Fibroblast of lung (primary cell): ENCODE results near the gene AMACR. TPM values are rescaled to one million over a fixed set of nuclear protein-coding genes. Genes with fewer than 3 reads are reported as not detected.

ENCODE experiments used
- DNase-seq, 2 donors: peaks; one replicate each; pipeline versions ENCODE4 v3.0.0 to v3.0.0-alpha.2; 2010; ENCODE audit warnings: low read depth in 2 of 2
- H2AFZ ChIP-seq: 2 replicates; pipeline ENCODE4 v1.5.1; 2012; ENCODE audit warnings: low read length, control low read depth, inconsistent platforms
- H3K27ac ChIP-seq: 2 replicates; pipeline ENCODE4 v1.5.1; 2011; ENCODE audit warnings: low read length, control low read depth; ENCODE audit not compliant: insufficient read depth
- H3K27me3 ChIP-seq: 2 replicates; pipeline ENCODE4 v1.5.1; 2011; ENCODE audit warnings: mild to moderate bottlenecking, low read length; ENCODE audit not compliant: control insufficient read depth, insufficient read depth
- H3K36me3 ChIP-seq: 2 replicates; pipeline ENCODE4 v1.5.1; 2011; ENCODE audit warnings: low read length; ENCODE audit not compliant: control insufficient read depth, insufficient read depth
- H3K4me1 ChIP-seq: 2 replicates; pipeline ENCODE4 v1.5.1; 2011; ENCODE audit warnings: low read length; ENCODE audit not compliant: control insufficient read depth, insufficient read depth; ENCODE audit errors: extremely low read depth
- H3K4me2 ChIP-seq: 2 replicates; pipeline ENCODE4 v1.5.1; 2011; ENCODE audit warnings: low read length, control low read depth; ENCODE audit not compliant: insufficient read depth; ENCODE audit errors: extremely low read depth
- H3K4me3 ChIP-seq, 4 experiments: fragments of 200-600 bp in 1 of 4; sonication (generic) in 1 of 4; replicated peaks in 1 of 4; 2 replicates each; pipeline ENCODE4 v1.5.1; 2011 to 2016; ENCODE audit warnings: low read length in 4 of 4, low read depth in 3 of 4, mild to moderate bottlenecking in 3 of 4, control low read depth in 2 of 4, inconsistent platforms in 1 of 4, mixed read lengths in 1 of 4; ENCODE audit not compliant: insufficient read depth in 1 of 4; ENCODE audit errors: control extremely low read depth in 1 of 4
- H3K79me2 ChIP-seq: 2 replicates; pipeline ENCODE4 v1.5.1; 2012; ENCODE audit warnings: mild to moderate bottlenecking, low read length, inconsistent platforms; ENCODE audit not compliant: control insufficient read depth, insufficient read depth
- H3K9ac ChIP-seq: 2 replicates; pipeline ENCODE4 v1.5.1; 2011; ENCODE audit warnings: mild to moderate bottlenecking, low read length, control low read depth; ENCODE audit not compliant: insufficient read depth
- H3K9me3 ChIP-seq: 2 replicates; pipeline ENCODE4 v1.5.1; 2012; ENCODE audit warnings: low read depth, low read length; ENCODE audit not compliant: control insufficient read depth, insufficient read depth
- H4K20me1 ChIP-seq: 2 replicates; pipeline ENCODE4 v1.5.1; 2011; ENCODE audit warnings: low read length; ENCODE audit not compliant: control insufficient read depth, insufficient read depth; ENCODE audit errors: extremely low read depth
- EZH2 ChIP-seq: IDR thresholded peaks from 2 replicates; pipeline ENCODE4 v1.5.1; 2012; ENCODE audit warnings: low read length, control low read depth, mild to moderate bottlenecking; ENCODE audit errors: missing control alignments
- polyA plus RNA-seq, 2 donors: library from polyadenylated mRNA; depleted of rRNA in 1 of 2; stranded (reverse) in 1 of 2; unstranded in 1 of 2; fragments of >200 nt; gene quantifications; 2 replicates each; pipeline ENCODE4 v1.2.1, GENCODE V29; 2011 to 2012; ENCODE audit warnings: missing spikeins in 1 of 2
- total RNA-seq: library from RNA; depleted of rRNA; stranded (reverse); fragments of >200 nt; gene quantifications from 2 replicates; pipeline ENCODE4 v1.2.1, GENCODE V29; 2014
- TF ChIP-seq, protein P1 (sequence below), 2 donors: IDR thresholded peaks in 1 of 2; conservative IDR thresholded peaks in 1 of 2; 1 replicate in 1 of 2; 2 replicates in 1 of 2; pipeline ENCODE4 v1.5.1; 2011 to 2012; ENCODE audit warnings: low read length in 2 of 2, control low read depth in 1 of 2, inconsistent platforms in 1 of 2, low read depth in 1 of 2, mild to moderate bottlenecking in 1 of 2

Gene AMACR
- total and polyA plus RNA-seq, 2 donors (not counting 1 experiment from before 2014, with no cell fraction given): 7.6 to 14.2 TPM

DNA sequence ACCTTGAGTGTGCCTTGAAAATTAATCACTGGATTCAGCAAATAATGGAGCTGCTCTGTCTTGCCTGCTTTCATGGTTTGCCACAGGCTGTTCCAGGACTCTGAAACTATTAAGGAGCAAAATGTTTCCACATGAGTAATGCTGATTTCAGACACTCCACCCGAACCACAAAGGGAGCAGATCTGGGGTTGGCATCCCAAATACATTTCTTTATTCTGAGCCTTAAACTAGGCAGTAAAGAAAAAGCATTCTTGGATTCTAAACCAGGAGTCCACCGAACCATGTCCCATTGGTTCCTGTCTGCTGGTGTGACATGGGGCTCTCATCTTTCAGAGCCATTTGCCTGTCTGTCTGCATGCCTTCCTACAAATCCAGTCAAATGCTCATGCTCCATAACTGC is 45.3 kb upstream of the AMACR start:
- Histone ChIP-seq H4K20me1 (no peaks in the 10 kb centered on the region), H3K27me3 (no peaks in the 10 kb centered on the region), H3K36me3 (no peaks in the 10 kb centered on the region), H3K4me1 (peaks cover 8% of the 10 kb centered on the region), H3K9me3 (no peaks in the 10 kb centered on the region), H3K4me3 (no peak overlapping the region), H3K9ac (no peak overlapping the region), H3K79me2 (no peaks in the 10 kb centered on the region), H3K27ac (no peak overlapping the region), H3K4me2 (no peak overlapping the region), H2AFZ (no peak overlapping the region)
- DNase-seq: peak; percentile 72 to 96
- no peak for TF ChIP-seq EZH2
- TF ChIP-seq, protein P1, sequence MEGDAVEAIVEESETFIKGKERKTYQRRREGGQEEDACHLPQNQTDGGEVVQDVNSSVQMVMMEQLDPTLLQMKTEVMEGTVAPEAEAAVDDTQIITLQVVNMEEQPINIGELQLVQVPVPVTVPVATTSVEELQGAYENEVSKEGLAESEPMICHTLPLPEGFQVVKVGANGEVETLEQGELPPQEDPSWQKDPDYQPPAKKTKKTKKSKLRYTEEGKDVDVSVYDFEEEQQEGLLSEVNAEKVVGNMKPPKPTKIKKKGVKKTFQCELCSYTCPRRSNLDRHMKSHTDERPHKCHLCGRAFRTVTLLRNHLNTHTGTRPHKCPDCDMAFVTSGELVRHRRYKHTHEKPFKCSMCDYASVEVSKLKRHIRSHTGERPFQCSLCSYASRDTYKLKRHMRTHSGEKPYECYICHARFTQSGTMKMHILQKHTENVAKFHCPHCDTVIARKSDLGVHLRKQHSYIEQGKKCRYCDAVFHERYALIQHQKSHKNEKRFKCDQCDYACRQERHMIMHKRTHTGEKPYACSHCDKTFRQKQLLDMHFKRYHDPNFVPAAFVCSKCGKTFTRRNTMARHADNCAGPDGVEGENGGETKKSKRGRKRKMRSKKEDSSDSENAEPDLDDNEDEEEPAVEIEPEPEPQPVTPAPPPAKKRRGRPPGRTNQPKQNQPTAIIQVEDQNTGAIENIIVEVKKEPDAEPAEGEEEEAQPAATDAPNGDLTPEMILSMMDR (conservative IDR thresholded peaks at IDR 0.05 in 1 of 2, IDR thresholded peaks at IDR 0.05 in 1 of 2; ENCODE audit: low read depth in 1 of 2, low read length in 2 of 2): no peak

DNA sequence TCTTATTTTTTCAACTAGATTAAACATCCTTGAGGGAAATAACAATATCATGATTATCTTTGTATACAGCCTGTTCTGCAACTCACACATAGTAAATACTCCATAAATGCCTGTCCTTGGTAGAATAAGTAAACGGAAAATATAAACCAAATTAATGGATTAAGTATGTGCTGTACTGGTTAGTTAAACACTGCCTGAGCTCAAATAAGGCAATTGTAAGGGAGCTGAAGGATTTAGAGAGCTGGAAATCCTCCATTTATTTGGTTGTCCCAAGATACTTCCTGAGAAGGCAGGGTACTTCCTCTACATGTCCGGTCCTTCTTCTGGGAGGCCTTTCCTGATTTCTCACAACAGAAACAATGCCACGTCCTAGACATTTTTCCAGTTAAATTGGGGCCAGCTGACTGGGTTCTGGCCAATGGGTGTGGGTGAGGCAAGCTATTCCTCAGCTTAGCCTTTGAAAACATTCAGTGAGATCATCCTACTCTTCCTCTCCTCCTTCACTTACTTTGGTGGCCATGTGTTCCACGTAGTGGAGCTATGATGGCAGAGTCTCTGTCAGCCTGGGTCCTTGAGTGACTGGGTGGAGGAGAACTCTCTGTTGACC is 43.6 kb upstream of the AMACR start:
- H3K36me3 ChIP-seq: no peaks in the 10 kb centered on the region
- H3K27me3 ChIP-seq: no peaks in the 10 kb centered on the region
- H3K4me2 ChIP-seq: no peak overlapping the region
- no peak for TF ChIP-seq EZH2
- TF ChIP-seq, protein P1 (conservative IDR thresholded peaks at IDR 0.05 in 1 of 2, IDR thresholded peaks at IDR 0.05 in 1 of 2; ENCODE audit: low read depth in 1 of 2, low read length in 2 of 2): no peak
- no peaks in the 10 kb centered on the region for H3K79me2 ChIP-seq
- H3K4me1 ChIP-seq: peaks cover 8% of the 10 kb centered on the region
- DNase-seq: no peak
- H2AFZ ChIP-seq: no peak overlapping the region
- no peak overlapping the region for H3K27ac ChIP-seq
- H3K9me3 ChIP-seq: no peaks in the 10 kb centered on the region
- no peaks in the 10 kb centered on the region for H4K20me1 ChIP-seq
- H3K4me3 ChIP-seq: no peak overlapping the region
- H3K9ac ChIP-seq: no peak overlapping the region

DNA sequence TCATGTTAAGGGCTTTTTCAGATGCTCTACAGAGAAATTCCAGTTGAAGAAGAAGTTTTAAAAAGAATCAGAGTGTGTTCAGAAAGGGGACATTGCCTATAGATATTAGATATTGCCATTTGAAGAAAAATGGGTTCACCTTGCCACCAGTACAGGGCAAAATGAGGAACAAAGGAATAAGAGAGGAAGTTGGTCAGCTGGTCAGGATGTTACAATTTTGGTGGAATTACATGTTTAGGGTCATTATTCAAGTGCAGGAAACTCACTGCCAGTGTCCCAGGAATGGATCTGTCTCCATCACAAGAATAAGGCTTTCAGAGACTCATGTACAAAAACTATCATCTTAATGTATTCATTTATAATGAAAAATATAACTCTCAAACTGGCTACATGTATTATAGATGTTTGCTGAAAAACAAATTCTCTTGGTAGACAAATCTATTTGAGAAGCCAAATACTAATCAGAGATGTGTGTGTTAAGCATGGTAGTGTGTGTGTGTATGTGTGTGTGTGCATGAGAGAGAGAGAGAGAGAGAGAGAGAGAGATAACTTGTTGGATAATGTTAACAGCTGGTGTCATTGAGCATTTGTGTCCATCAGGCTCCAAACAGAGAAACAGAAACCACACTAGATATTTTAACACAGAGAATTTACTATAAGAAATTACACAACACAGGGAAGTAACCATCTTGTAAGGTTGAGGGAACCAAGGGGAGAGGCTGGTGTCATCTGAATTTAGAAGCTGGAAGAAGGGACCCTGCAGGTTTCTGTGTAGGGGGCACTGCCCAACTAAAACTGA is 40.1 kb upstream of the AMACR start:
- Histone ChIP-seq H3K36me3 (no peaks in the 10 kb centered on the region), H4K20me1 (no peaks in the 10 kb centered on the region), H3K9ac (no peak overlapping the region), H3K4me1 (peaks cover 3% of the 10 kb centered on the region), H3K4me3 (no peak overlapping the region), H3K9me3 (no peaks in the 10 kb centered on the region), H3K27ac (no peak overlapping the region), H3K79me2 (no peaks in the 10 kb centered on the region), H3K27me3 (no peaks in the 10 kb centered on the region), H3K4me2 (no peak overlapping the region), H2AFZ (no peak overlapping the region)
- no peak for DNase-seq
- TF ChIP-seq, protein P1 (conservative IDR thresholded peaks at IDR 0.05 in 1 of 2, IDR thresholded peaks at IDR 0.05 in 1 of 2; ENCODE audit: low read depth in 1 of 2, low read length in 2 of 2): no peak
- no peak for TF ChIP-seq EZH2
